Suprapubic skin (tissue), 4 donors: ENCODE results near the gene TEX22. TPM values are rescaled to one million over a fixed set of nuclear protein-coding genes. Genes with fewer than 3 reads are reported as not detected.

Source experiments
- DNase-seq, 2 donors: peaks; one replicate each; pipeline ENCODE4 v3.0.0-alpha.2; 2019; ENCODE audit warnings: low spot score in 2 of 2
- H3K27ac ChIP-seq: fragments of 200-600 bp; sonication (generic); one replicate; pipeline ENCODE4 v1.5.1; 2019
- H3K27me3 ChIP-seq: fragments of 200-600 bp; sonication (generic); one replicate; pipeline ENCODE4 v1.5.1; 2019
- H3K36me3 ChIP-seq: fragments of 200-600 bp; sonication (generic); one replicate; pipeline ENCODE4 v1.5.1; 2019
- H3K4me1 ChIP-seq: fragments of 200-600 bp; sonication (generic); one replicate; pipeline ENCODE4 v1.5.1; 2019
- H3K4me3 ChIP-seq: fragments of 200-600 bp; sonication (generic); one replicate; pipeline ENCODE4 v1.5.1; 2019; ENCODE audit warnings: mild to moderate bottlenecking
- H3K9me3 ChIP-seq: fragments of 200-600 bp; sonication (generic); one replicate; pipeline ENCODE4 v1.5.1; 2019
- EP300 ChIP-seq: sonication (generic); formaldehyde crosslinking; IDR thresholded peaks from one replicate; pipeline ENCODE4 v1.6.1; 2017; ENCODE audit warnings: antibody characterized with exemption
- POLR2A ChIP-seq, 2 donors: fragments of 450-650 bp; IDR thresholded peaks; one replicate each; pipeline ENCODE4 v1.6.1; 2017; ENCODE audit warnings: antibody characterized with exemption in 2 of 2, mild to moderate bottlenecking in 2 of 2, moderate library complexity in 2 of 2
- POLR2AphosphoS5 ChIP-seq, 3 donors: sonication (generic); formaldehyde crosslinking; IDR thresholded peaks; one replicate each; pipeline ENCODE4 v1.6.1; 2017; ENCODE audit warnings: antibody characterized with exemption in 3 of 3
- WGBS: methylation state at CpG from one replicate; pipeline ENCODE4 v1.1.5; 2018; 5-methylcytosine and 5-hydroxymethylcytosine counted together
- total RNA-seq, 4 donors: library from RNA; depleted of rRNA; stranded (reverse); fragments of >200 nt; gene quantifications; one replicate each; pipeline ENCODE4 v1.1.0, GENCODE V29; 2016
- TF ChIP-seq, protein P1 (sequence below), 2 donors: fragments of 200-600 bp in 1 of 2; fragments of 450-650 bp in 1 of 2; sonication (generic) in 1 of 2; IDR thresholded peaks; one replicate each; pipeline ENCODE4 v1.5.1; 2016 to 2019; ENCODE audit warnings: antibody characterized with exemption in 2 of 2, mild to moderate bottlenecking in 1 of 2, moderate library complexity in 1 of 2

Gene TEX22
- total RNA-seq, 4 donors from 2014 or later = 0.80 TPM; not detected in 3

DNA sequence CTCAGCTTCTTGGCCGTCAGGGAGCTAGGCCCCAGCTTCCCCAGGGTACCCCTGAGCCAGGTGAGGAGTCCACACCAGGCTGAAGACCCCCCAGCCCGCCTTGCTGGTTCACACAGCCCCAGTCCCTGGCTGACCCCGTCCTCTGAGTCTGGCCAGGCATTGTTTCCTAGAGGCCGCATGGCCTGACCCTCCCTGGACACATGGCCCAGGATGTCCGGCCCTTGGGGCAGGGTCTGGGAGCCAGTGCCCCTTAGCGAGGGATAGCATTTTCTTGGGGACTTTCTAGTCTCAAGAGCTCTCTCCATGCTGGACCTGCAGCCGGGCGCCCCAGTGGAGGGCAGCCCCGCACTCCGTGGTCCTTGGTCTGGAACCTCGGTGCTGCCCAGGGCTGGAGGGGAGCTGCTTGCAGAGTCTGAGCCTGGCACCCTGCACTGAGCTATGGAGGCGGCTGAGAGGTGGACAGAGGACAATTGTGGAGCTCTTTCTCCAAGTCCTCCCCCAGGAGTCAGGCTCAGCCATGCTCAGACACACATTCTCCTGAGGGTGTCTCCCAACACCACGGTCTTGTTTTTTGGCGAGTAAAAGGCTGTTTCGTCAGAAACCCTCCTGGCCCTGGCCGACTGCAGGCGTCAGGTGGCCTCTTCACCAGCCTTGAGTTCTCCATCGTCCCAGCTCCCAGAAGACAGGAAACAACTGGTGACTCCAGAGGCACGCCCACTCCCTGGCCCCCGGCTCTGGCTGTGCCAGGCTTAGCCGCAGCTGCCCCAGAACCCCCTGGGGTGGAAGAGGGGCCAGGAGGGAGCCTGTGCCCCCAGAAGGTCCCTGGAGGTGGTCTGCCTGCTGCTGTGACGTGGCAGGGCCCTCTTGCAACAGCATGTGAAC is 58.6 kb downstream of the TEX22 start:
- no peaks in the 10 kb centered on the region for H3K27me3 ChIP-seq
- 88% methylated on average over 11 of the region's 22 CpGs for WGBS
- no peaks in the 10 kb centered on the region for H3K4me1 ChIP-seq
- no peaks in the 10 kb centered on the region for H3K9me3 ChIP-seq
- no peak for DNase-seq
- TF ChIP-seq, protein P1, sequence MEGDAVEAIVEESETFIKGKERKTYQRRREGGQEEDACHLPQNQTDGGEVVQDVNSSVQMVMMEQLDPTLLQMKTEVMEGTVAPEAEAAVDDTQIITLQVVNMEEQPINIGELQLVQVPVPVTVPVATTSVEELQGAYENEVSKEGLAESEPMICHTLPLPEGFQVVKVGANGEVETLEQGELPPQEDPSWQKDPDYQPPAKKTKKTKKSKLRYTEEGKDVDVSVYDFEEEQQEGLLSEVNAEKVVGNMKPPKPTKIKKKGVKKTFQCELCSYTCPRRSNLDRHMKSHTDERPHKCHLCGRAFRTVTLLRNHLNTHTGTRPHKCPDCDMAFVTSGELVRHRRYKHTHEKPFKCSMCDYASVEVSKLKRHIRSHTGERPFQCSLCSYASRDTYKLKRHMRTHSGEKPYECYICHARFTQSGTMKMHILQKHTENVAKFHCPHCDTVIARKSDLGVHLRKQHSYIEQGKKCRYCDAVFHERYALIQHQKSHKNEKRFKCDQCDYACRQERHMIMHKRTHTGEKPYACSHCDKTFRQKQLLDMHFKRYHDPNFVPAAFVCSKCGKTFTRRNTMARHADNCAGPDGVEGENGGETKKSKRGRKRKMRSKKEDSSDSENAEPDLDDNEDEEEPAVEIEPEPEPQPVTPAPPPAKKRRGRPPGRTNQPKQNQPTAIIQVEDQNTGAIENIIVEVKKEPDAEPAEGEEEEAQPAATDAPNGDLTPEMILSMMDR (IDR thresholded peaks at IDR 0.05) = no peak
- TF ChIP-seq EP300 (no peak), POLR2A (IDR thresholded peaks at IDR 0.05) (no peak), POLR2AphosphoS5 (IDR thresholded peaks at IDR 0.05) (no peak)
- no peak overlapping the region for H3K27ac ChIP-seq
- peaks cover 81% of the 10 kb centered on the region for H3K36me3 ChIP-seq
- H3K4me3 ChIP-seq = no peak overlapping the region

DNA sequence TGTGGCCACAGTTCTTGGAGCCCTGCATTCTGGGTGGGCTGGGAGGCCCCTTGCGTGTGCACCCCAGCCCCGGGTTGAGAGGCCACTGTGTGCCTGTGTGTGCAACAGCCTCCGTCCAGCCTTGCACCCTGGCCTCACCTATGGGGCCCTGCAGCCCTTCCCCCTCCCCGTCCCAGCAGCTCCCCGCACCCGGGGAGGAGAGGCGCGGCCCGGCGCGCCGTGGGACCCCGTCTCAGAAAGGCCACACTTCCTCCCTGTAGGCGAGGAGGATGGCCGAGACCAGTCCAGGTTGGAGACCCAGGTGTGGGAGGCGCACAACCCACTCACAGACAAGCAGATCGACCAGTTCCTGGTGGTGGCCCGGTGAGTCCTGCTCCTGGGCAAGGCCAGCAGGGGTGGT is 59.7 kb downstream of the TEX22 start:
- Histone ChIP-seq H3K4me1 (no peaks in the 10 kb centered on the region), H3K36me3 (peaks cover 81% of the 10 kb centered on the region), H3K9me3 (no peaks in the 10 kb centered on the region), H3K27ac (no peak overlapping the region), H3K27me3 (no peaks in the 10 kb centered on the region), H3K4me3 (no peak overlapping the region)
- 93% methylated on average over 14 of the region's 18 CpGs for WGBS
- TF ChIP-seq POLR2AphosphoS5 (IDR thresholded peaks at IDR 0.05) = no peak
- no peak for DNase-seq

DNA sequence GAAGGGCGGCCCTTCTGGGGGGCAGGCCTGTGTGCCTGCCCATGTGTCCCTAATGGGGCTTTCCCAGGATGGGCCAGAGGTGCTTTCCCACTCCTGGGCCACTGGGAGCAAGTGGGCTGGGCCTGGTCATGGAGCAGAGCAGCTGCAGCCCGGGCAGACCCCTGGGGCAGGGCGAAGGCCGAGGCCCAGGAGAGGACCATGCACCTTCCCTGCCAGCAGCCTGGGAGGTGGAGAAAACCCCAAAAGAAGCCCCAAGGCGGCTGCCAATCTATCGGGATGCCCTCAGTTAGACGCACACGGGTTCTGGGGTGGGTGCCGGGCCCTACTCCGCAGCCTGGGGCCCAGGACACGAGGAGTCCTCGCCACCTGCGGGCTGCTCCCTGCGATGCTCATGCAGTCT is 60.2 kb downstream of the TEX22 start:
- peaks cover 81% of the 10 kb centered on the region for H3K36me3 ChIP-seq

DNA sequence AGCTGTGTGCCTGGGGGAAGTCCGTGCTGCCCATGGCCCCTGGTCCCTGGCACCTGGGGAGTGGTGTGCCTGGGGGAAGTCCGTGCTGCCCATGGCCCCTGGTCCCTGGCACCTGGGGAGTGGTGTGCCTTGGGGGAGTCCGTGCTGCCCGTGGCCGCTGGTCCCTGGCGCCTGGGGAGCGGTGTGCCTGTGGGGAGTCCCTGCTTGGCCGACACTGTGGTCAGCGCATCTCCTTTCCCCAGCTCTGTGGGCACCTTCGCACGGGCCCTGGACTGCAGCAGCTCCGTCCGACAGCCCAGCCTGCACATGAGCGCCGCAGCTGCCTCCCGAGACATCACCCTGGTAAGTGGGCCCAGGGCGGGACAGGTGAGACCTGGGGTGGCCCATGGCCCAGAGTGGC is 61.8 kb downstream of the TEX22 start:
- Histone ChIP-seq H3K4me3 (no peak overlapping the region), H3K36me3 (peaks cover 81% of the 10 kb centered on the region), H3K9me3 (no peaks in the 10 kb centered on the region), H3K4me1 (no peaks in the 10 kb centered on the region), H3K27me3 (no peaks in the 10 kb centered on the region), H3K27ac (no peak overlapping the region)
- DNase-seq = no peak
- TF ChIP-seq POLR2A (IDR thresholded peaks at IDR 0.05) = no peak
- WGBS = 97% methylated on average over 11 of the region's 17 CpGs

More for the DNA sequence above, 60.2 kb downstream of the TEX22 start:
- Histone ChIP-seq H3K4me3 (no peak overlapping the region), H3K27me3 (no peaks in the 10 kb centered on the region), H3K4me1 (no peaks in the 10 kb centered on the region), H3K9me3 (no peaks in the 10 kb centered on the region), H3K27ac (no peak overlapping the region)
- TF ChIP-seq, protein P1 (IDR thresholded peaks at IDR 0.05) = no peak
- no peak for TF ChIP-seq POLR2A (IDR thresholded peaks at IDR 0.05)
- TF ChIP-seq POLR2AphosphoS5 (IDR thresholded peaks at IDR 0.05) = no peak
- TF ChIP-seq EP300 = no peak
- DNase-seq = no peak
- 87% methylated on average over 6 of the region's 14 CpGs for WGBS

DNA sequence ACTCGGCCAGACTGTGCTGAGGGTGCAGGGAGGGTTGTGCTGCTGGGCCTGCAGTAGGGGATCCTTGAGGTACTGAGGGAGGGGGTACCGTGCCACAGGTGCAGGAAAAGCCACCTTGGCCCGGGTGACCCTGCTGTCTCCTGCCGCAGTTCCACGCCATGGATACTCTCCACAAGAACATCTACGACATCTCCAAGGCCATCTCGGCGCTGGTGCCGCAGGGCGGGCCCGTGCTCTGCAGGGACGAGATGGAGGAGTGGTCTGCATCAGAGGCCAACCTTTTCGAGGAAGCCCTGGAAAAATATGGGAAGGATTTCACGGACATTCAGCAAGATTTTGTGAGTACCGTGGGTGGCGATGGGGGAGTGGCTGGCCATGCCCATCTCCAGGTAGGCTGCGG is 62.3 kb downstream of the TEX22 start:
- no peaks in the 10 kb centered on the region for H3K4me1 ChIP-seq
- 88% methylated on average over 15 of the region's 17 CpGs for WGBS
- no peaks in the 10 kb centered on the region for H3K9me3 ChIP-seq
- no peak overlapping the region for H3K27ac ChIP-seq
- DNase-seq = no peak
- peaks cover 81% of the 10 kb centered on the region for H3K36me3 ChIP-seq
- H3K4me3 ChIP-seq = no peak overlapping the region
- no peaks in the 10 kb centered on the region for H3K27me3 ChIP-seq
- no peak for TF ChIP-seq POLR2AphosphoS5 (IDR thresholded peaks at IDR 0.05)
- TF ChIP-seq, protein P1 (IDR thresholded peaks at IDR 0.05) = no peak
- TF ChIP-seq EP300 = no peak
- TF ChIP-seq POLR2A (IDR thresholded peaks at IDR 0.05) = no peak

DNA sequence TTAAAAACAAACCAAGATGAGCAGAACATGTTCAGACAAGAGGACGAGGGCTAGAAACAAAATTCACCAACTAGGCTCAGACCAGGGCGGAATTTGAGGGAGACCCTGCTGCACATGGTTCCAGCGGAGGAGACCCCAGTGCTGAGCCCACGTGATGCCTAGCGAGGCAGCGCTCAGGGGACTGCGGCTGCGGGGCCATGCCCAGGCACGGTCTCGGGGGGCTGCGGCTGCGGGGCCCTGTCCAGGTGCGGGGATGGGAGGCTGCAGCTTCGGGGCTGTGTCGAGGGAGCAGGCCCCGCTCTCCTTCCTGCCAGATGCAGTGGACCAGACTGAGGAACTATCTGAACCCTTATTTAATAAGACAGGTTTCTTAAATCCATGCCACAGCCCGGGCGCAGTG is 63.6 kb downstream of the TEX22 start:
- 86% methylated on average over 9 of the region's 18 CpGs for WGBS
- no peak for TF ChIP-seq EP300
- TF ChIP-seq, protein P1 (IDR thresholded peaks at IDR 0.05) = no peak
- no peak for TF ChIP-seq POLR2A (IDR thresholded peaks at IDR 0.05)
- TF ChIP-seq POLR2AphosphoS5 (IDR thresholded peaks at IDR 0.05) = no peak
- no peak for DNase-seq
- Histone ChIP-seq H3K4me1 (peaks cover 12% of the 10 kb centered on the region), H3K27ac (no peak overlapping the region), H3K27me3 (no peaks in the 10 kb centered on the region), H3K9me3 (no peaks in the 10 kb centered on the region), H3K4me3 (no peak overlapping the region), H3K36me3 (peaks cover 81% of the 10 kb centered on the region)
